HS-5 (cell line): ENCODE data around the gene WDPCP.
"Not testable (repeated sequence)": the region's sequence is repeated elsewhere in the genome, so short reads cannot be mapped to it uniquely, and the experiment has no call there.

Experiments
- DNase-seq: peaks from one replicate; pipeline ENCODE4 v3.0.0-alpha.2; 2012; ENCODE audit warnings: low read depth

WDPCP gene

GRCh38 chr2:63588385-63589147, at the start of gene WDPCP, which contains the start of gene MDH1:
Gene WDPCP (minus strand): TSS chr2:63588477. CDS start chr2:63588271, 206 bp downstream.
Gene MDH1 (plus strand): TSS chr2:63588963. CDS start chr2:63589044, 81 bp downstream.
- peak; percentile 99 for DNase-seq

GRCh38 chr2:63632382-63632781, 44.1 kb upstream of the WDPCP start:
- DNase-seq, result no peak

GRCh38 chr2:63631501-63631900, 43.2 kb upstream of the WDPCP start:
- no peak for DNase-seq

GRCh38 chr2:63628403-63628942, 40.2 kb upstream of the WDPCP start:
- no peak for DNase-seq

- no peak for DNase-seq
These were observed 39.6 kb upstream of the WDPCP start for GRCh38 chr2:63627866-63628265.

GRCh38 chr2:63623763-63624162, 35.5 kb upstream of the WDPCP start:
- not testable (repeated sequence) for DNase-seq

GRCh38 chr2:63622751-63623150, 34.5 kb upstream of the WDPCP start:
- no peak for DNase-seq

GRCh38 chr2:63619328-63619727, 31.1 kb upstream of the WDPCP start:
- DNase-seq, result no peak

GRCh38 chr2:63617366-63617765, 29.1 kb upstream of the WDPCP start:
- no peak for DNase-seq

GRCh38 chr2:63614983-63615945, 27.0 kb upstream of the WDPCP start:
- DNase-seq, result peak; percentile 36

GRCh38 chr2:63614448-63614968, 26.2 kb upstream of the WDPCP start:
- peak; percentile 73 for DNase-seq

- DNase-seq, result no peak
These were observed 25.2 kb upstream of the WDPCP start for GRCh38 chr2:63613391-63613901.

GRCh38 chr2:63610525-63610924, 22.2 kb upstream of the WDPCP start:
- no peak for DNase-seq

GRCh38 chr2:63608865-63609264, 20.6 kb upstream of the WDPCP start:
- DNase-seq, result not testable (repeated sequence)

- DNase-seq, result no peak
These were observed 16.4 kb upstream of the WDPCP start for GRCh38 chr2:63604666-63605065.

- no peak for DNase-seq
These were observed 12.7 kb upstream of the WDPCP start for GRCh38 chr2:63600881-63601460.

- DNase-seq, result no peak
These were observed 10.7 kb upstream of the WDPCP start for GRCh38 chr2:63598981-63599380.

- no peak for DNase-seq
These were observed 8.2 kb upstream of the WDPCP start for GRCh38 chr2:63596401-63596883.

- DNase-seq, result no peak
These were observed 6.4 kb upstream of the WDPCP start for GRCh38 chr2:63594660-63595059.

- no peak for DNase-seq
These were observed 3.4 kb upstream of the WDPCP start for GRCh38 chr2:63591566-63592175.
